Eye (tissue), 1 donor: Measurements from ENCODE around the gene LTA4H.
"Not testable (repeated sequence)": the region's sequence is repeated elsewhere in the genome, so short reads cannot be mapped to it uniquely, and the experiment has no call there.

Experiments used
- DNase-seq: peaks from one replicate; pipeline ENCODE4 v3.0.0-alpha.2; 2015

The LTA4H gene

DNA sequence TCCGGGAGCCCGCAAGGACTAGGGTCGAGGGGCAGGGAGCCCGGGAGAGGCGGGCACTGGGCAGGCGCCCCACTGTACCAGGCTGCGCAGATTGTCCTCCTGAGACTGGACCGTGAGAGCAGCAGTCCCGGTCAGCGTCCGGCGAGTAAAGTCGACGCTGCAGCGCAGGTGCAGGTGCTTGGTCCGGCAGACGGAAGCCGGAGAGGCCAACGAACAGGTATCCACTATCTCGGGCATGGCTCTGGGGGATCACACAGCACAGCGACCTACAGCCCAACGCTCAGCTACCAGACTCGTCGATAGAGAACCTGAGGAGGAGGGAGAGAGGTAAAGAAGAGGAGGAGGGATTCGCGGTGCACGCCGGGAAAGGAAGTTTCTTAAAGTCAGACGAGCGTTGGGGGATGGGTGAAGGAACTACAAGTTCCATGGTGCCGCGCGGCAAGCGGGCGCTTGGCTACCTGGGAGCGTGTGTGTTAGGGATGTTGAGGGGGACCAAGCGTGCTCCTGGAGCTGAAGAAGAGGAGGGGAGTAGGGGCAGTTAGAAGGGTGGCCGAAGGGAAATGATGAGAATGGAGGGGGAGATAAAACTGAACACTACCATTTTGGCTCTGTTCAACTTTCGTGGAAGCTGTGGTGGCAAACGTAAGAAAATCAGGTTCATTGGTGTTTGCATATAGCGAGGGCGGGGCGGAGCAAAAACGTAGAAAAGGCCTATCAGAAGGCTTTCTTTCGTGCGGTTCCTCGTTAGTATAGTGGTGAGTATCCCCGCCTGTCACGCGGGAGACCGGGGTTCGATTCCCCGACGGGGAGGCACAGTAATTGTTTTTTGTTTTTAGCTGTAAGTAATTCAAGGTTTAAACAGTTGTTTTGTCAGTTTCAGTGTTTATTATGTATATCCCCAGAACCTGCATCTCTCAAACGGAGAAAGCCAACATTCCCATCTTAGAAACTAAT lies at the start of gene LTA4H:
LTA4H (minus strand) TSS at position 305 of the 954 bp plus-strand sequence; CDS start at position 237, 68 bp downstream.
- DNase-seq: peak; percentile 100

GRCh38 chr12:96084624-96085023 lies 49.2 kb upstream of the LTA4H start:
- no peak for DNase-seq

GRCh38 chr12:96083020-96083719 lies 47.8 kb upstream of the LTA4H start:
- DNase-seq: no peak

- no peak for DNase-seq
Measured at GRCh38 chr12:96081596-96081995, 46.2 kb upstream of the LTA4H start.

- no peak for DNase-seq
Measured at GRCh38 chr12:96078231-96079135, 43.1 kb upstream of the LTA4H start.

DNA sequence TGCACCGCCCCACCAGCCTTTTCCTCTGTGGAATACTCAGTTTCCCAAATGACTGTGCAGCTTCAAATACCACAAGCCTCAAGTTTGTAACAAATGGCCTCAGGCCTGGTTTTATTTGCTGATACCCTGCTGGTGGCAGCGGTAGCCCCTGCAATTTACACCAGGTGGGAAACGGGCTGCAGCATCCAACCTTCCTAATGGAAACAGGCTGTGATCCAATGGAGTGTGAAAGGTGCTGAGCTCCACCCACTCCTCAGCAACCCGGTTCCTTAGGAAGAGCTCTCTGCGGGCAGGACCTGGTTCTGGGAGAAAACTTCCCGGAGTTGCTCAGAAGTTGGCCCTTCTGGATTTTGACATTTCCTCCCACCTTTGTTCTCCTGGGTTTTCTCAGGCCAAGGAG lies 41.7 kb upstream of the LTA4H start:
- no peak for DNase-seq

- no peak for DNase-seq
Measured at GRCh38 chr12:96075560-96075959, 40.2 kb upstream of the LTA4H start.

DNA sequence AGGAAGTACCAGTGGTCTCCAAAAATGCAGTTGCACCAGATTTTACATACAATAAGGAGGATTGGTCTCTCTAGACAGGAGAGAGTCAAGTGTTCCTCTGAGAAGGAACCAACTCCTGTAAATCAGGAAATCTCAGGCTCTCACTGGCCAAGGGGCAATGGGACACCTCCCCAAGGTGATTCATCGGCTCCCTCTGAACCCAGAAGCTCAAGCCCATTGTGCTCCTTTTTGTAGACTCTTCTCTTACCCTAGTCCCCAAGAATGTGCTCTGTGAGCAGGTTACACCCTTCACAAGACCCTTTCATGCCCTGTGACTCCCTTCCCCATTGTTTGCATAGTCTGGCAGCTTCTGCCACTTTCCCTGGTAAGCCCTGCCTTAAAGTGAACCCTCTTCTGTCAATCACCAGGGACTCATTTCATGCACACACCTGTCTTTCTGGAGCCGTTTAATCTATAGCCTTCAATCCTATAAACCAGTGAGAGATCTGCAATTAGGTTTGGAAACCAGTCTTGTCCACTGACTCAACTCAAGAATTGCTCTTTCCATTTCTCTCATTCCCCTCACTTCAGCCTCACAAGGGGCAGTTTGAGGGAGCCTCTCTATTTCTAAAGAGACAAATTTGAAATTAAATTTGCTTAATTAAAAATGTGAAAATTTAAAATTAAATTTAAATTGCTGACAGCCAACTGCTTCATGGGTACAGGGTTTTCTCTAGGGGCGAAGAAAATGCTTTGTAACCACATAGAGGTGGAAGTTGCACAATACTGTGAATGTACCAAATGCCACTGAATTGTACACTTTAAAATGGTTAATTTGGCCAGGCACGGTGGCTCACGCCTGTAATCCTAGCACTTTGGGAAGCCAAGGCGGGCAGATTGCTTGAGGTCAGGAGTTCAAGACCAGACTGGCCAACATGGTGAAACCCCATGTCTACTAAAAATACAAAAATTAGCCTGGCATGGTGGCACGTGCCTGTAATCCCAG lies 38.3 kb upstream of the LTA4H start:
- DNase-seq: no peak

DNA sequence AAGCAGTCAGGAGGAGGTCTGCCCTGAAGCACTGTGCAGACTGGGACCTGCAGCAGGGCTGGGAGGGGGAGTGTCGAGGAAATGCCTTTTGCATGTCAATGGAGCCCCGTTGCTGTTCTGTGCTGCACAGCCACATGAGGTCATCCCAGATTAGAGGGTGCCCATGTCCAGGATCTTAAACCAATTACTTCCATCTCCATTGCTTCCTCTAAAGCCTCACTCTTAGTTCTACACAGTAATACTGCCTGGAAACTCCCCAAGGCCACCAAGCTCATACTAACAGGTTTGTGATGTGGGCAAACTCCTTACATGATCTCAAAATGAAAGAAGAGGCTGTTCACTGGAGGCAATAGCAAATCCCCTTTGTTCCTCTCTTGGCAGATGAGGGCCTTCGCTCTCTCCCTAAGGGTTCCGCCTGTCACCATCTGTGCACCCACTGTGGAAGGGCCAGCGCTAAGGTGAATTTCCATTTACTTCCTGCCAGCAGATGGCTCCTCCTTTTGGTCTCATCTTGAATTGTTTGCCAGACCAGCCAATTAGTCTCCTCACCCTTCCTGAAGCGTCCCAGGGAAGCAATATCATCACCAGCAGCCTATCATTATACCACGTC lies 35.4 kb upstream of the LTA4H start:
- DNase-seq: peak; percentile 77

DNA sequence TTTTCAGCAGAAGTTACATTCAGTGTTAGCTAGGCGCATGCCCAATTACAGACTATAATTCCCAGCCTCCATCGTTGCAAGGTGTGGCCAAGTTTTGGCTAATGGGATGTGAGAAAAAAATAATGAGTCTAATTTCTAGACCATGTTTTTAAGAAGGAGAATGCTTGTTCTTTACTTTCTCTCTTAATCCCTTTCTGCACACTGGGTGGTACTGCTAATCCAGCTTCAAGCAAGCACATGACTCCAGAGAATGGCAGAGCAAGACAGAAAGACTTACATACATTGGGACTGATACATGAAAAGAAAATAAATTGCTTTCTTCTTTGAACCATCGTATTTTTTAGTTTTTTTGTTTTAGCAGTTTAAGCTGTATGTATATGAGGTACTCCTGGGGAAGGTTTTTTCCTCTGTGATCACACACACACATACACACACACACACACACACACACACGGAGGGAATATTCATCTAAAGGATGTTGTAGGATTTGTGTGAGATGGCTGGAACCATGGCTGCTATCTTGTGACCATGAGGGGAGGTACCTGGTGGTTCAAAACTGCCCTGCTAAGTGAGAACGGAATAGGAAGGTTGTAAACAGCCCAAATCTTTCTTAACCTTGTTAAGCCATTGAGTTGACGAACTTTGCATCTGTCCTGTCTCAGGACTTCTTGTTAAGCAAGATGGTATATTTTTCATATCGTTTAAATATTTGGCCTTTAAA lies 34.3 kb upstream of the LTA4H start:
- DNase-seq: no peak

DNA sequence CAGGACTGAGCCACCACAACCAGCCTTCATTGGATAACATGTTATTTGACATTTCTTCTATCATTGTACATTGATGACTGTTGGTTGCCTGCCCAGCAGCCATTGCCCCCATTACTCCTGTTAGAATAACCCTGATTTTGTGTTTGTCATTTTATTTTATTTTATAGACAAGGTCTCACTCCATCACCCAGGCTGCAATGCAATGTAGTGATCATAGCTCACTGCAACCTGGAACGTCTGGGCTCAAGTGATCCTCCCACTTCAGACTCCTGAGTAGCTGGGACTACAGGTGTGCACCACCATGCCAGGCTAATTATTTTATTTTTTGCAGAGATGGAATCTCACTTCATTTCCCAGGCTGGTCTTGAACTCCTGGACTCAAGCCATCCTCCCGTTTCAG lies 33.2 kb upstream of the LTA4H start:
- no peak for DNase-seq

DNA sequence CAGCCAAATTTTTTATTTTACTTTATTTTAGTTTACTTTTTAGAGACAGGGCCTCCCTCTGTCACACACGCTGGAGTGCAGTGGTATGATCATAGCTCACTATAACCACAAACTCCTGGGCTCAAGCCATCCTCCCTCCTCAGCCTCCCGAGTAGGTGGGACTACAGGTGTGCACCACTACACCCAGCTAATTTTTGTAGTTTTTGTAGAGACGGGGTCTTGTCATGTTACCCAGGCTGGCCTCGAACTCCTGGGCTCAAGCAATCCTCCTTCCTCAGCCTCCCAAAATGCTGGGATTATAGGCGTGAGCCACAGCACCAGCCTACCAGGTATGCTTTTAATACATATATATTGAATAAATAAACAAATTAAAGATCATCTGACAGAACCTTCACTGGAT lies 32.7 kb upstream of the LTA4H start:
- no peak for DNase-seq

DNA sequence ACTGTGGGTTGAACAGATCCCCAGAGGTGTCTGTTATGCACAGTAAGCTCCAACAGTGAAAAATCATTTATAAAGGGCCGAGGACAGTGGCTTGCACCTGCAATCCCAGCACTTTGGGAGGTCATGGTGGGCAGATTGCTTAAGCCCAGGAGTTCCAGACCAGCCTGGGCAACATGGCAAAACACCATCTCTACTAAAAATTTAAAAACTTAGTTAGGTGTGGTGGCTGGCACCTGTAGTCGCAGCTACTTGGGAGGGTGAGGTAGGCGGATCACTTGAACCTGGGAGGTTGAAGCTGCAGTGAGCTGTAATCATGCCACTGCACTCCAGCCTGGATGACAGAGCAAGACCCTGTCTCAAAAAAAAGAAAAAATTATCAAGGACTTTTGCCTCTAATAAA lies 30.4 kb upstream of the LTA4H start:
- not testable (repeated sequence) for DNase-seq

DNA sequence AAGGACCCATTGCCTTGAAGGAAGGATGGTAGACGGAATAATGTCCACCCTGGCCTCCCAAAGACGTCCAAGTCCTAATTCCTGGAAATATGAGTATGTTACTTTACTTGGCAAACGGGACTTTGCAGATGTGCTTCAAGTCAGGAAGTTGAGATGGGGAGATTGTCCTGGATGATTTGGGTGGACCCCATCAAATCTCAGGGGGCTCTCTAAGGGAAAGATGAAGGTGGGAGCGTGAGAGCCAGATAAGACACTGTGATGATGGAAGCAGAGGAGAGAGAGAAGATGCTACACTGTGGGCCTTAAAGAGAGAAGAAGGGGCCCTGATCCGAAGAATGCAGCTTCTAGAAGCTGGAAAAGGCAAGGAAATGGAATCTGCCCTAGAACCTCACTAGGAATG lies 29.6 kb upstream of the LTA4H start:
- DNase-seq: no peak

- DNase-seq: no peak
Measured at GRCh38 chr12:96064271-96064670, 28.9 kb upstream of the LTA4H start.

DNA sequence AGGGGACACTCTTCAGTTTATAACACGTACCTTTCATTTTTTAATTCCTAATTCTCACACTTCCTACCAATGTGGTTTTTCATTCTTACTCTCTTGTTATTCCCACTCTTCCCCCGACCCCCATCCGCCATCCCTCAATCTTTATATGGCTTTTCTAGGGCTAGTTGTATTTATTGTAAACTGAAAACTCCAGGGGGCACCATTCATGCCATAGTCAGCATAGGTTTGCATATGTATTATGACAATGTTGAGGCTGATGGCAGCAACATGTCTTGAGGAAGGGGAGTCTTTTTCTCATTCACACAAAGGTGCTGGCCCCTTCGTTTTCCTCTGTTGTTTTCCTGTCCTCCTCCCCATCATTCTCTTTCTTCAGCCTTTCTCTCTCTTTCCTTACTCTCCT lies 27.7 kb upstream of the LTA4H start:
- DNase-seq: no peak

DNA sequence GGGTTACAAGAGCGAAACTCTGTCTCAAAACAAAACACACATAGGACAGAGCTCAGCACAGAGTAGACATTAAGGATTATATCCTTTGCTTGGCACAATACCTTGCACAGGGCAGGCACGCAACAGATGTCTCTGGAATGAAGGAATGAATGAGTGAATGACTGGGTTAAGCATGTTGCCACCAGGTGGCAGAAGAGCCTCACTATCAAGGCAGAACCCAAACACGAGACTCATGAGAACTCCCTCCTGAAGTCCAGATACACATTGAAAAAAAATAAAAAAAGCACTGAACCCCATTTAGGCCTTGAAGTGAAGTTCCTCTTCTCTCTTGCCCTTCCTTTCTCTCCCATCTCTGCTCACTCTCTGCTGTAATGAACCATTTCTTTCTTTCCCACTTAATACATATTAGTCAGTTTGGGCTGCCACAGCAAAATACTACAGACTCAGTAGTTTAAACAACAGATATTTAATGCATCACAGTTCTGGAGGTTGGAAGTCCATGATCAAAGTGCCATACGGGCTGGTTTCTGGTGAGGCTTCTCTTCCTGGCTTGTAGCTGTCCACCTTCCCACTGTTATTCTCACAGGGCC lies 26.6 kb upstream of the LTA4H start:
- peak; percentile 88 for DNase-seq

DNA sequence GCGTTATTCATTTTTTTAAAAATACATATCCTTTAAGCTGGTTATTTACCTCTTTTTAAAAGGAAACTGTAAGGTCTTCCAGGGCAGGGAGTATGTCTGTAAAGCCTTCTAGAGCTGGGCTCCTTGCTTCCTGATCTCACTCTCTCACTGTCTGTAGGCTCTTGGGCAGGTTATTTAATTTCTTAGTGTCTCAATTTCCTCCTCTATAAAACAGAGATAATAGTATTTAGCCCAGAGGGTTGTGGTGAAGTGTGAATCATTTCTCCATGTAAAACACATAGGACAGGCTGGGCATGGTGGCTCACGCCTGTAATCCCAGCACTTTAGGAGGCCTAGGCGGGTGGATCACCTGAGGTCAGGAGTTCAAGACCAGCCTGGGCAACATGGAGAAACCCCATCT lies 25.9 kb upstream of the LTA4H start:
- no peak for DNase-seq

GRCh38 chr12:96060041-96060440 lies 24.7 kb upstream of the LTA4H start:
- no peak for DNase-seq

DNA sequence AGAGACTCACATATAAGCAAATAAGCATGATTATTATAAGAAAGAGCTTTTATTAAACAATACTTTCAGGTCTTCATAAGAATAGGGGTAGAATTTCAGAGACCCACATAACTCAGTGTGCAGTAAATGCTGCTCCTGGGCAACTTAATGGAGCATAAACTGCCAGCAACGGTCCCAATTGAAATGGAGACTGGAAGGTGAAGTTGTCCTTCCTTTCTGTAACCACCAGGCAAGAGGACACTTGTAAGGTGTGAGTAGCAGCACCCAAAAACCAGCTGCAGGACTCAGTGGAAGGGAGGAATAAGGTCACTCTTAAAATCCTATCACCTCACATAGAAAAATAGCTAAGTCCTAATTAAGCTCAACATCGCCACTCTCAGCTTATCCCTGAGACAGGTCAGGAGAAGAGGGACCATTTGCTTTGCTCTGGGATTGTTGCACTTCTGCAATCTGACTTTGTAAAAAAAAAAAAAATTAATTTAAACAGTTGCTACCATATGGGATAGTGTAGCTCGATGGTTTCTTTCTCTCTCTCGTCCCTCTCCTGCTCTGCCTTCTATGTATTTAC lies 22.7 kb upstream of the LTA4H start:
- DNase-seq: no peak
